HEK293 (cell line): ENCODE measurements around the gene ADSL.

Experiments
- BCL11A ChIP-seq: fragments of 450-650 bp; formaldehyde crosslinking; IDR thresholded peaks from 2 replicates; pipeline ENCODE4 v1.5.1; 2016; ENCODE audit warnings: low read depth, missing biosample characterization, missing genetic modification characterization
- KLF16 ChIP-seq: fragments of 450-650 bp; formaldehyde crosslinking; IDR thresholded peaks from 2 replicates; pipeline ENCODE4 v1.5.1; 2017; ENCODE audit warnings: missing biosample characterization, missing genetic modification characterization
- MYNN ChIP-seq: fragments of 450-650 bp; formaldehyde crosslinking; IDR thresholded peaks from 2 replicates; pipeline ENCODE4 v1.5.1; 2016; ENCODE audit warnings: missing biosample characterization, missing genetic modification characterization, borderline replicate concordance
- SALL2 ChIP-seq: fragments of 450-650 bp; formaldehyde crosslinking; IDR thresholded peaks from 2 replicates; pipeline ENCODE4 v1.5.0; 2017; ENCODE audit warnings: missing biosample characterization, mild to moderate bottlenecking, missing genetic modification characterization, borderline replicate concordance
- SCRT2 ChIP-seq: fragments of 450-650 bp; formaldehyde crosslinking; IDR thresholded peaks from 2 replicates; pipeline ENCODE4 v1.5.1; 2016; ENCODE audit warnings: missing biosample characterization, missing genetic modification characterization
- SP2 ChIP-seq: fragments of 450-650 bp; formaldehyde crosslinking; IDR thresholded peaks from 2 replicates; pipeline ENCODE4 v1.5.1; 2016; ENCODE audit warnings: missing biosample characterization, missing genetic modification characterization
- ZNF274 ChIP-seq, 2 experiments: fragments of 200-500 bp in 1 of 2; fragments of 450-650 bp in 1 of 2; sonication (Bioruptor generic) in 1 of 2; formaldehyde crosslinking in 1 of 2; IDR thresholded peaks; 2 replicates each; pipeline versions ENCODE4 v1.5.1 to v1.6.1; 2014 to 2016; ENCODE audit warnings: borderline replicate concordance in 1 of 2, inconsistent platforms in 1 of 2, low read length in 1 of 2, missing biosample characterization in 1 of 2, missing genetic modification characterization in 1 of 2
- ZNF302 ChIP-seq: fragments of 450-650 bp; formaldehyde crosslinking; IDR thresholded peaks from 2 replicates; pipeline ENCODE4 v1.5.1; 2016; ENCODE audit warnings: missing biosample characterization, missing genetic modification characterization, low read depth
- ZNF560 ChIP-seq: fragments of 450-650 bp; formaldehyde crosslinking; IDR thresholded peaks from 2 replicates; pipeline ENCODE4 v1.5.1; 2017; ENCODE audit warnings: missing biosample characterization, missing genetic modification characterization, borderline replicate concordance
- TF ChIP-seq, protein P1 (sequence below): fragments of 450-650 bp; formaldehyde crosslinking; IDR thresholded peaks from 2 replicates; pipeline ENCODE4 v1.5.1; 2016; ENCODE audit warnings: missing biosample characterization, missing genetic modification characterization
- TF ChIP-seq, protein P2 (sequence below): fragments of 450-650 bp; formaldehyde crosslinking; IDR thresholded peaks from 2 replicates; pipeline ENCODE4 v1.5.1; 2016; ENCODE audit warnings: missing biosample characterization, missing genetic modification characterization
- TF ChIP-seq, protein P3 (sequence below): fragments of 450-650 bp; formaldehyde crosslinking; IDR thresholded peaks from 2 replicates; pipeline ENCODE4 v1.5.1; 2016; ENCODE audit warnings: missing biosample characterization, missing genetic modification characterization
- TF ChIP-seq, protein P4 (sequence below): fragments of 450-650 bp; formaldehyde crosslinking; IDR thresholded peaks from 2 replicates; pipeline ENCODE4 v1.5.1; 2016; ENCODE audit warnings: missing biosample characterization, missing genetic modification characterization
- TF ChIP-seq, protein P5 (sequence below): fragments of 450-650 bp; IDR thresholded peaks from 2 replicates; pipeline ENCODE4 v1.5.1; 2018; ENCODE audit warnings: missing biosample characterization, missing genetic modification characterization

DNA sequence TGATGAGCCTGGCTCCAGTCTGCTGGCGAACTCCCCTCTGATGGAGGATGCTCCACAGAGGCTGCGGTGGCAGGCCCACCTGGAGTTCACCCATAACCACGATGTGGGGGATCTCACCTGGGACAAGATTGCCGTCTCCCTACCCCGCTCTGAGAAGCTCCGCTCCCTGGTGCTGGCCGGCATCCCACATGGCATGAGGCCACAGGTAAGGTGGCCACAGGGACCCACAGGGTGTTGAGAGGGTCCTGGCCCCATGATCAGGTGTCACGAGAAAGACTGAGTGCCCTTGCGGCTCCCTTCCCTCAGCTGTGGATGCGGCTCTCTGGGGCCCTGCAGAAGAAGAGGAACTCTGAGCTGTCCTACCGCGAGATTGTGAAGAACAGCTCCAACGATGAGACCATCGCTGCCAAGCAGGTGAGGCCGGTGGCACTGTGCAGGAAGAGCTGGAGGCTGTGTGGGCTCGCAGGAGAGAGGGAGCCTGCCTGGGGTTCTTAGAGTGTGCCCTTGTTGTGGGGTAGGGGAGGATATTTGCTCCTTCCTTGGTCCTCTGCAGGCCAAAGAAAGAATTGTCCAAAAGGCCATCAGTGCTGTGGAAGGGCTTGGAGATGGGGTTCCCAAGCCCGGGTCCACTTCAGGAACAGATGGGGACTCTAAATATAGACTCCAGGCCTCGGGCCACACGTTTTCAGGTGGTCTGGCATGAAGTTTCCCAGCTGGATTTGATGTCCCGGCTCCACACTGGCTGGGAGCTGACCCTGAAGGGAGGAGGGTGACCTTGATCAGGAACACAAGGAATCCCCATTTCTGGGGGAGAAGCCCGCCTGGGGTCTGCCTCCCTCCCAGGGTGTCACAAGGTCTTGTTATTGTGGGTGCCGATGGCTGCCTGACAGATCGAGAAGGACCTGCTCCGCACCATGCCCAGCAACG is 58.2 kb downstream of the ADSL start:
- TF ChIP-seq KLF16 (no peak), BCL11A (tag by site-specific recombination) (no peak), SP2 (tag by site-specific recombination) (no peak), SCRT2 (no peak), MYNN (tag by site-specific recombination) (no peak), ZNF560 (tag by site-specific recombination) (no peak), ZNF302 (tag by site-specific recombination) (no peak), SALL2 (tag by site-specific recombination) (no peak), ZNF274 (IDR thresholded peaks at IDR 0.05; ENCODE audit: low read length) (no peak), ZNF274 (tag by site-specific recombination; IDR thresholded peaks at IDR 0.05; ENCODE audit: borderline replicate concordance) (no peak)
- TF ChIP-seq, protein P1, sequence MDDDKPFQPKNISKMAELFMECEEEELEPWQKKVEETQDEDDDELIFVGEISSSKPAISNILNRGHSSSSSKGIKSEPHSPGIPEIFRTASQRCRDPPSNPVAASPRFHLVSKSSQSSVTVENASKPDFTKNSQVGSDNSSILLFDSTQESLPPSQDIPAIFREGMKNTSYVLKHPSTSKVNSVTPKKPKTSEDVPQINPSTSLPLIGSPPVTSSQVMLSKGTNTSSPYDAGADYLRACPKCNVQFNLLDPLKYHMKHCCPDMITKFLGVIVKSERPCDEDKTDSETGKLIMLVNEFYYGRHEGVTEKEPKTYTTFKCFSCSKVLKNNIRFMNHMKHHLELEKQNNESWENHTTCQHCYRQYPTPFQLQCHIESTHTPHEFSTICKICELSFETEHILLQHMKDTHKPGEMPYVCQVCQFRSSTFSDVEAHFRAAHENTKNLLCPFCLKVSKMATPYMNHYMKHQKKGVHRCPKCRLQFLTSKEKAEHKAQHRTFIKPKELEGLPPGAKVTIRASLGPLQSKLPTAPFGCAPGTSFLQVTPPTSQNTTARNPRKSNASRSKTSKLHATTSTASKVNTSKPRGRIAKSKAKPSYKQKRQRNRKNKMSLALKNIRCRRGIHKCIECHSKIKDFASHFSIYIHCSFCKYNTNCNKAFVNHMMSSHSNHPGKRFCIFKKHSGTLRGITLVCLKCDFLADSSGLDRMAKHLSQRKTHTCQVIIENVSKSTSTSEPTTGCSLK (tag by site-specific recombination): no peak
- TF ChIP-seq, protein P2, sequence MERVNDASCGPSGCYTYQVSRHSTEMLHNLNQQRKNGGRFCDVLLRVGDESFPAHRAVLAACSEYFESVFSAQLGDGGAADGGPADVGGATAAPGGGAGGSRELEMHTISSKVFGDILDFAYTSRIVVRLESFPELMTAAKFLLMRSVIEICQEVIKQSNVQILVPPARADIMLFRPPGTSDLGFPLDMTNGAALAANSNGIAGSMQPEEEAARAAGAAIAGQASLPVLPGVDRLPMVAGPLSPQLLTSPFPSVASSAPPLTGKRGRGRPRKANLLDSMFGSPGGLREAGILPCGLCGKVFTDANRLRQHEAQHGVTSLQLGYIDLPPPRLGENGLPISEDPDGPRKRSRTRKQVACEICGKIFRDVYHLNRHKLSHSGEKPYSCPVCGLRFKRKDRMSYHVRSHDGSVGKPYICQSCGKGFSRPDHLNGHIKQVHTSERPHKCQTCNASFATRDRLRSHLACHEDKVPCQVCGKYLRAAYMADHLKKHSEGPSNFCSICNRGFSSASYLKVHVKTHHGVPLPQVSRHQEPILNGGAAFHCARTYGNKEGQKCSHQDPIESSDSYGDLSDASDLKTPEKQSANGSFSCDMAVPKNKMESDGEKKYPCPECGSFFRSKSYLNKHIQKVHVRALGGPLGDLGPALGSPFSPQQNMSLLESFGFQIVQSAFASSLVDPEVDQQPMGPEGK (tag by site-specific recombination): no peak
- TF ChIP-seq, protein P3, sequence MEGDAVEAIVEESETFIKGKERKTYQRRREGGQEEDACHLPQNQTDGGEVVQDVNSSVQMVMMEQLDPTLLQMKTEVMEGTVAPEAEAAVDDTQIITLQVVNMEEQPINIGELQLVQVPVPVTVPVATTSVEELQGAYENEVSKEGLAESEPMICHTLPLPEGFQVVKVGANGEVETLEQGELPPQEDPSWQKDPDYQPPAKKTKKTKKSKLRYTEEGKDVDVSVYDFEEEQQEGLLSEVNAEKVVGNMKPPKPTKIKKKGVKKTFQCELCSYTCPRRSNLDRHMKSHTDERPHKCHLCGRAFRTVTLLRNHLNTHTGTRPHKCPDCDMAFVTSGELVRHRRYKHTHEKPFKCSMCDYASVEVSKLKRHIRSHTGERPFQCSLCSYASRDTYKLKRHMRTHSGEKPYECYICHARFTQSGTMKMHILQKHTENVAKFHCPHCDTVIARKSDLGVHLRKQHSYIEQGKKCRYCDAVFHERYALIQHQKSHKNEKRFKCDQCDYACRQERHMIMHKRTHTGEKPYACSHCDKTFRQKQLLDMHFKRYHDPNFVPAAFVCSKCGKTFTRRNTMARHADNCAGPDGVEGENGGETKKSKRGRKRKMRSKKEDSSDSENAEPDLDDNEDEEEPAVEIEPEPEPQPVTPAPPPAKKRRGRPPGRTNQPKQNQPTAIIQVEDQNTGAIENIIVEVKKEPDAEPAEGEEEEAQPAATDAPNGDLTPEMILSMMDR (tag by site-specific recombination): no peak
- TF ChIP-seq, protein P4, sequence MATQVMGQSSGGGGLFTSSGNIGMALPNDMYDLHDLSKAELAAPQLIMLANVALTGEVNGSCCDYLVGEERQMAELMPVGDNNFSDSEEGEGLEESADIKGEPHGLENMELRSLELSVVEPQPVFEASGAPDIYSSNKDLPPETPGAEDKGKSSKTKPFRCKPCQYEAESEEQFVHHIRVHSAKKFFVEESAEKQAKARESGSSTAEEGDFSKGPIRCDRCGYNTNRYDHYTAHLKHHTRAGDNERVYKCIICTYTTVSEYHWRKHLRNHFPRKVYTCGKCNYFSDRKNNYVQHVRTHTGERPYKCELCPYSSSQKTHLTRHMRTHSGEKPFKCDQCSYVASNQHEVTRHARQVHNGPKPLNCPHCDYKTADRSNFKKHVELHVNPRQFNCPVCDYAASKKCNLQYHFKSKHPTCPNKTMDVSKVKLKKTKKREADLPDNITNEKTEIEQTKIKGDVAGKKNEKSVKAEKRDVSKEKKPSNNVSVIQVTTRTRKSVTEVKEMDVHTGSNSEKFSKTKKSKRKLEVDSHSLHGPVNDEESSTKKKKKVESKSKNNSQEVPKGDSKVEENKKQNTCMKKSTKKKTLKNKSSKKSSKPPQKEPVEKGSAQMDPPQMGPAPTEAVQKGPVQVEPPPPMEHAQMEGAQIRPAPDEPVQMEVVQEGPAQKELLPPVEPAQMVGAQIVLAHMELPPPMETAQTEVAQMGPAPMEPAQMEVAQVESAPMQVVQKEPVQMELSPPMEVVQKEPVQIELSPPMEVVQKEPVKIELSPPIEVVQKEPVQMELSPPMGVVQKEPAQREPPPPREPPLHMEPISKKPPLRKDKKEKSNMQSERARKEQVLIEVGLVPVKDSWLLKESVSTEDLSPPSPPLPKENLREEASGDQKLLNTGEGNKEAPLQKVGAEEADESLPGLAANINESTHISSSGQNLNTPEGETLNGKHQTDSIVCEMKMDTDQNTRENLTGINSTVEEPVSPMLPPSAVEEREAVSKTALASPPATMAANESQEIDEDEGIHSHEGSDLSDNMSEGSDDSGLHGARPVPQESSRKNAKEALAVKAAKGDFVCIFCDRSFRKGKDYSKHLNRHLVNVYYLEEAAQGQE (tag by site-specific recombination): no peak
- TF ChIP-seq, protein P5, sequence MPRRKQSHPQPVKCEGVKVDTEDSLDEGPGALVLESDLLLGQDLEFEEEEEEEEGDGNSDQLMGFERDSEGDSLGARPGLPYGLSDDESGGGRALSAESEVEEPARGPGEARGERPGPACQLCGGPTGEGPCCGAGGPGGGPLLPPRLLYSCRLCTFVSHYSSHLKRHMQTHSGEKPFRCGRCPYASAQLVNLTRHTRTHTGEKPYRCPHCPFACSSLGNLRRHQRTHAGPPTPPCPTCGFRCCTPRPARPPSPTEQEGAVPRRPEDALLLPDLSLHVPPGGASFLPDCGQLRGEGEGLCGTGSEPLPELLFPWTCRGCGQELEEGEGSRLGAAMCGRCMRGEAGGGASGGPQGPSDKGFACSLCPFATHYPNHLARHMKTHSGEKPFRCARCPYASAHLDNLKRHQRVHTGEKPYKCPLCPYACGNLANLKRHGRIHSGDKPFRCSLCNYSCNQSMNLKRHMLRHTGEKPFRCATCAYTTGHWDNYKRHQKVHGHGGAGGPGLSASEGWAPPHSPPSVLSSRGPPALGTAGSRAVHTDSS: no peak
